Measurements from ENCODE around the gene MAL. TPM values are rescaled to one million over a fixed set of nuclear protein-coding genes. Genes with fewer than 3 reads are reported as not detected.
"Not testable (repeated sequence)": the region's sequence is repeated elsewhere in the genome, so short reads cannot be mapped to it uniquely, and the experiment has no call there.

MAL gene
- total RNA-seq, 1 donor from 2014 or later = 504 TPM

DNA sequence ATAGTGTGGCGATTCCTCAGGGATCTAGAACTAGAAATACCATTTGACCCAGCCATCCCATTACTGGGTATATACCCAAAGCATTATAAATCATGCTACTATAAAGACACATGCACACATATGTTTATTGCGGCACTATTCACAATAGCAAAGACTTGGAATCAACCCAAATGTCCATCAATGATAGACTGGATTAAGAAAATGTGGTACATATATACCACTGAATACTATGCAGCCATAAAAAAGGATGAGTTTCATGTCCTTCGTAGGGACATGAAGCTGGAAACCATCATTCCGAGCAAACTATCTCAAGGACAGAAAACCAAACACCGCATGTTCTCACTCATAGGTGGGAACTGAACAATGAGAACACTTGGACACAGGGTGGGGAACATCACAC lies 72.8 kb downstream of the MAL start:
- not testable (repeated sequence) for DNase-seq (ENCODE audit: low read depth)

DNA sequence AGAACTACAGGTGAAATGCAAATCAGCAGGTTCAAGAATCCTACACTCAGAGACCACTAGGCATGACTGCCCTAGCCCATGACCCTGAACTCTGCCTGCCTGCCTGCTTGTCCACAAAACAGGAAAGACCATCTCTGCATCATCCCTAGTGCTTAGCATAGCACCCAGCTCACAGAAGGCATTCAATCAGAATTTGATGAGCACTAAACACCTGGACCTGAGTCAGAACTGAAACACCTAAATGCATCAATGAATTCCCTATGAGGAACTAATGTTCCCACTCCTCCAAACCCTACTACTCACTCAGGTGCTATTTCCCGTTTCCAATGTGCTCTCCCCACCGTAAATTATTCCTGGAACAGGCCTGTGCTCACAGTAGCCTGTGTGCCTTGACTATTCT lies 74.4 kb downstream of the MAL start:
- no peak for DNase-seq (ENCODE audit: low read depth)

Other genes starting within 250 kb of the MAL start
- gene TEKT4, start 154.3 kb upstream of the MAL start, total RNA-seq = 0.10 TPM in 1 of 2 replicates, not detected in the other
- 74.3 and 75.7 TPM in 2 replicates for gene MRPS5, start 96.1 kb downstream of the MAL start, total RNA-seq
- 14.1 and 16.0 TPM in 2 replicates for gene ZNF514, start 134.1 kb downstream of the MAL start, total RNA-seq
- gene ZNF2, start 140.1 kb downstream of the MAL start, total RNA-seq = 4.7 and 10.3 TPM in 2 replicates
- gene ZNF892, start 181.8 kb downstream of the MAL start, total RNA-seq = 6.9 and 16.7 TPM in 2 replicates
- 17.6 and 38.0 TPM in 2 replicates for gene PROM2, start 248.7 kb downstream of the MAL start, total RNA-seq